GM21515 (cell line): Measurements from ENCODE around the gene PTPRF.
"Not testable (repeated sequence)": the region's sequence is repeated elsewhere in the genome, so short reads cannot be mapped to it uniquely, and the experiment has no call there.

Experiments
- ATAC-seq: cut with Tn5 transposase; IDR thresholded peaks from one replicate; pipeline ENCODE4 v1.9.1; 2021; ENCODE audit not compliant: unreplicated experiment

PTPRF gene

GRCh38 chr1:43537423-43538142, 6.9 kb downstream of the PTPRF start:
- ATAC-seq = no peak

GRCh38 chr1:43538143-43538487, 7.4 kb downstream of the PTPRF start:
- ATAC-seq = no peak

GRCh38 chr1:43538969-43539368, 8.3 kb downstream of the PTPRF start:
- ATAC-seq = no peak

GRCh38 chr1:43539726-43540434, 9.2 kb downstream of the PTPRF start:
- no peak for ATAC-seq

GRCh38 chr1:43540653-43541071, 10.0 kb downstream of the PTPRF start:
- no peak for ATAC-seq

- ATAC-seq = no peak
Measured at GRCh38 chr1:43541141-43541540, 10.5 kb downstream of the PTPRF start.

- no peak for ATAC-seq
Measured at GRCh38 chr1:43541721-43542401, 11.2 kb downstream of the PTPRF start.

GRCh38 chr1:43542527-43543458, 12.1 kb downstream of the PTPRF start:
- no peak for ATAC-seq

- ATAC-seq = no peak
Measured at GRCh38 chr1:43543567-43543966, 12.9 kb downstream of the PTPRF start.

GRCh38 chr1:43545339-43545694, 14.6 kb downstream of the PTPRF start:
- ATAC-seq = no peak

GRCh38 chr1:43545695-43546387, 15.2 kb downstream of the PTPRF start:
- ATAC-seq = no peak

GRCh38 chr1:43546388-43547100, 15.9 kb downstream of the PTPRF start:
- no peak for ATAC-seq

GRCh38 chr1:43547538-43548072, 16.9 kb downstream of the PTPRF start:
- no peak for ATAC-seq

GRCh38 chr1:43548285-43549271, 17.9 kb downstream of the PTPRF start:
- no peak for ATAC-seq

- not testable (repeated sequence) for ATAC-seq
Measured at GRCh38 chr1:43549394-43549793, 18.7 kb downstream of the PTPRF start.

- no peak for ATAC-seq
Measured at GRCh38 chr1:43549921-43550597, 19.4 kb downstream of the PTPRF start.

- ATAC-seq = no peak
Measured at GRCh38 chr1:43550598-43551246, 20.0 kb downstream of the PTPRF start.
